GM12891 (cell line): ENCODE measurements around the gene LRP1B.

Source experiments
- POLR2A ChIP-seq: IDR thresholded peaks from 2 replicates; pipeline ENCODE4 v1.6.1; 2011; ENCODE audit warnings: low read depth, low read length, control low read depth
- POLR2AphosphoS5 ChIP-seq: IDR thresholded peaks from 2 replicates; pipeline ENCODE4 v1.6.1; 2011; ENCODE audit warnings: low read depth, low read length, control low read depth
- SPI1 ChIP-seq: IDR thresholded peaks from 2 replicates; pipeline ENCODE4 v1.6.1; 2011; ENCODE audit warnings: low read depth, low read length, control low read depth
- TAF1 ChIP-seq: IDR thresholded peaks from 2 replicates; pipeline ENCODE4 v1.6.1; 2011; ENCODE audit warnings: low read depth, low read length, control low read depth

GRCh38 chr2:141871913-141872634 is 258.7 kb downstream of the LRP1B start:
- no peak for TF ChIP-seq POLR2AphosphoS5
- TF ChIP-seq POLR2A: no peak
- TF ChIP-seq SPI1: no peak
- TF ChIP-seq TAF1: no peak
